Vagina (tissue), 2 donors: ENCODE measurements around the gene NAP1L5. TPM values are rescaled to one million over a fixed set of nuclear protein-coding genes. Genes with fewer than 3 reads are reported as not detected.

Experiments used
- DNase-seq, 2 donors: peaks; one replicate each; pipeline ENCODE4 v3.0.0-alpha.2; 2017; ENCODE audit errors: extremely low spot score in 2 of 2
- H3K27ac ChIP-seq: fragments of 200-600 bp; sonication (generic); one replicate; pipeline ENCODE4 v1.5.1; 2019
- H3K27me3 ChIP-seq: fragments of 200-600 bp; sonication (generic); one replicate; pipeline ENCODE4 v1.5.1; 2019
- H3K36me3 ChIP-seq, 2 donors: fragments of 200-600 bp; sonication (generic); one replicate each; pipeline ENCODE4 v1.5.1; 2017 to 2019
- H3K4me1 ChIP-seq: fragments of 200-600 bp; sonication (generic); one replicate; pipeline ENCODE4 v1.5.1; 2019
- H3K4me3 ChIP-seq, 2 donors: fragments of 200-600 bp; sonication (generic); 1 replicate in 1 of 2; 2 replicates in 1 of 2; pipeline ENCODE4 v1.5.1; 2016 to 2019
- H3K9me3 ChIP-seq: fragments of 200-600 bp; sonication (generic); one replicate; pipeline ENCODE4 v1.5.1; 2019
- POLR2A ChIP-seq, 2 donors: fragments of 450-650 bp; IDR thresholded peaks; one replicate each; pipeline ENCODE4 v1.6.1; 2017; ENCODE audit warnings: antibody characterized with exemption in 2 of 2, mild to moderate bottlenecking in 2 of 2, moderate library complexity in 2 of 2
- POLR2AphosphoS5 ChIP-seq, 2 donors: sonication (generic); formaldehyde crosslinking; IDR thresholded peaks; one replicate each; pipeline ENCODE4 v1.9.0; 2017; ENCODE audit warnings: antibody characterized with exemption in 2 of 2, mild to moderate bottlenecking in 2 of 2, low read depth in 1 of 2; ENCODE audit not compliant: insufficient read depth in 1 of 2
- intact Hi-C: fragments of 100-400 bp; cut with DNase I; formaldehyde crosslinking; loops from one replicate; pipeline ENCODE4 v1.15.1; 2023
- total RNA-seq: library from RNA; depleted of rRNA; stranded (reverse); fragments of >200 nt; gene quantifications from one replicate; pipeline ENCODE4 v1.2.3, GENCODE V29; 2016
- TF ChIP-seq, protein P1 (sequence below), 3 experiments: fragments of 450-650 bp in 2 of 3; fragments of 200-600 bp in 1 of 3; sonication (generic) in 1 of 3; IDR thresholded peaks; one replicate each; pipeline ENCODE4 v1.5.1; 2017 to 2019; ENCODE audit warnings: antibody characterized with exemption in 3 of 3, mild to moderate bottlenecking in 2 of 3, moderate library complexity in 2 of 3

The NAP1L5 gene
- total RNA-seq, 1 donor from 2014 or later, result 9.1 TPM

- DNase-seq, result no peak
- Histone ChIP-seq H3K4me3 (no peak overlapping the region), H3K9me3 (no peaks in the 10 kb centered on the region), H3K27me3 (no peaks in the 10 kb centered on the region), H3K27ac (no peak overlapping the region), H3K4me1 (no peaks in the 10 kb centered on the region), H3K36me3 (peaks cover 0 to 42% of the 10 kb centered on the region in 2 donors)
- intact Hi-C loops, result no loop called here
- TF ChIP-seq POLR2AphosphoS5 (IDR thresholded peaks at IDR 0.05; ENCODE audit: insufficient read depth in 1 of 2, low read depth in 1 of 2) (no peak), POLR2A (IDR thresholded peaks at IDR 0.05) (no peak)
- TF ChIP-seq, protein P1, sequence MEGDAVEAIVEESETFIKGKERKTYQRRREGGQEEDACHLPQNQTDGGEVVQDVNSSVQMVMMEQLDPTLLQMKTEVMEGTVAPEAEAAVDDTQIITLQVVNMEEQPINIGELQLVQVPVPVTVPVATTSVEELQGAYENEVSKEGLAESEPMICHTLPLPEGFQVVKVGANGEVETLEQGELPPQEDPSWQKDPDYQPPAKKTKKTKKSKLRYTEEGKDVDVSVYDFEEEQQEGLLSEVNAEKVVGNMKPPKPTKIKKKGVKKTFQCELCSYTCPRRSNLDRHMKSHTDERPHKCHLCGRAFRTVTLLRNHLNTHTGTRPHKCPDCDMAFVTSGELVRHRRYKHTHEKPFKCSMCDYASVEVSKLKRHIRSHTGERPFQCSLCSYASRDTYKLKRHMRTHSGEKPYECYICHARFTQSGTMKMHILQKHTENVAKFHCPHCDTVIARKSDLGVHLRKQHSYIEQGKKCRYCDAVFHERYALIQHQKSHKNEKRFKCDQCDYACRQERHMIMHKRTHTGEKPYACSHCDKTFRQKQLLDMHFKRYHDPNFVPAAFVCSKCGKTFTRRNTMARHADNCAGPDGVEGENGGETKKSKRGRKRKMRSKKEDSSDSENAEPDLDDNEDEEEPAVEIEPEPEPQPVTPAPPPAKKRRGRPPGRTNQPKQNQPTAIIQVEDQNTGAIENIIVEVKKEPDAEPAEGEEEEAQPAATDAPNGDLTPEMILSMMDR (IDR thresholded peaks at IDR 0.05), result no peak
These were observed 47.5 kb upstream of the NAP1L5 start for GRCh38 chr4:88745175-88745574.

DNA sequence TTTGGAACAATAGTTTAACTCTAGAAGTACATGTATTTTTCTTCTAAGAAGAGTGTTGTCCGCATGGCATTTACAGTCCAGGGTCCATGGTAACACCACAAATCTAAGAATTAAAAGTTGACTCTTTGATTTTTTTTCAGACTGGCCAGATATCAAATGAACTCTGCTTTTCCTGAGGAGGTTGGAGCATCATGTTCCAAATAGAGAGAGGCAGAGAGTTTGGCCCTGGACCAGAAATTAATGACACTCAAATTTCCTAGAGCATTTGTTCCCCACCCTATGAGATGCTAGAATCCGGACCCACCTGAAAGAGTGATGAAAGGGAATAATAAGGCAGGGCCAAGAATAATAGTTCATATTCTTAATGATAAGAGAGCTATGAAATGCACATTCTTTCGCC is 47.0 kb upstream of the NAP1L5 start:
- TF ChIP-seq POLR2A (IDR thresholded peaks at IDR 0.05), result no peak
- no peak for TF ChIP-seq POLR2AphosphoS5 (IDR thresholded peaks at IDR 0.05; ENCODE audit: insufficient read depth in 1 of 2, low read depth in 1 of 2)
- TF ChIP-seq, protein P1 (IDR thresholded peaks at IDR 0.05), result no peak
- intact Hi-C loops, result no loop called here
- H3K27me3 ChIP-seq, result no peaks in the 10 kb centered on the region
- H3K9me3 ChIP-seq, result no peaks in the 10 kb centered on the region
- H3K4me1 ChIP-seq, result no peaks in the 10 kb centered on the region
- H3K27ac ChIP-seq, result no peak overlapping the region
- DNase-seq, result no peak
- no peak overlapping the region for H3K4me3 ChIP-seq
- peaks cover 0 to 37% of the 10 kb centered on the region in 2 donors for H3K36me3 ChIP-seq

DNA sequence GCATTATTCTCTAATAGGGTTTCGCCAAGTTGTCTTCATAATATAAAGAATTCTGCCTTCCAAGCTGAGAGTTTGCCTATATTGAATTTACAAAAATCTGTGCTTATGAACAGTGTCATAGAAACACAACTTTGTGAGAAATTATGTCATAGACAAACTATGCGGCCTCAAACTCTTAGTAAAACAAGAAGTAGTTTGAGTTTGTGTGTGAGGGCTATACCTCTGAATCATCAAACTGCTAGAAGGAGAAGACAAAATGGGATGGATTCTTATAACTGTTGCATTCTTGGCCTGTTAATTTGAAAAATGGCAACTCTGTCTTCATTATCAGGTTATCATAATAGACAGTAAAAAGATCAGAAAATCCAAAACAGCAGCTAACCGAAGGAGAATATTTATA is 46.1 kb upstream of the NAP1L5 start:
- Histone ChIP-seq H3K27ac (no peak overlapping the region), H3K4me1 (peaks cover 2% of the 10 kb centered on the region), H3K9me3 (no peaks in the 10 kb centered on the region), H3K36me3 (peaks cover 0 to 31% of the 10 kb centered on the region in 2 donors), H3K27me3 (no peaks in the 10 kb centered on the region), H3K4me3 (no peak overlapping the region)
- intact Hi-C loops, result no loop called here
- DNase-seq, result no peak
- TF ChIP-seq, protein P1 (IDR thresholded peaks at IDR 0.05), result no peak
- TF ChIP-seq POLR2A (IDR thresholded peaks at IDR 0.05) (no peak), POLR2AphosphoS5 (IDR thresholded peaks at IDR 0.05; ENCODE audit: insufficient read depth in 1 of 2, low read depth in 1 of 2) (no peak)

DNA sequence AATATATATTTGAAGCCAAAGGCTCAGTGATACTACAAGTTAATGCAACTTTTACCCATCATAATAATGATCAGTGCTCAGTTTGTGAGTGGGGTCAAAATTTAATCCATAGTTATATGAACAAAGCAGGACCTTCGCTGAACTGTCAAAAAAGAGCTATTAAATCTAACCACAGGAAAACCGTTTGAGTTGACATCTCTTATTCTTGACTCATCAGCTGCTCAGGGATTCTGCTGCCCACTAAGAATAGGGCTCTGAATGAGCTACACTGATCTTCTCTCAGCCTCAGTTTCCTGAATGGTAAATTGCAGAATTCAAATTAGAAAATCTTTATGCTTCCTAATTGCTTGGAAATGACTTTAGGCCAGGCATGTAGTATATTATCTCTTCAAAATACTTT is 44.9 kb upstream of the NAP1L5 start:
- peaks cover 13% of the 10 kb centered on the region for H3K4me1 ChIP-seq
- TF ChIP-seq POLR2AphosphoS5 (IDR thresholded peaks at IDR 0.05; ENCODE audit: insufficient read depth in 1 of 2, low read depth in 1 of 2) (no peak), POLR2A (IDR thresholded peaks at IDR 0.05) (no peak)
- TF ChIP-seq, protein P1 (IDR thresholded peaks at IDR 0.05), result no peak
- H3K36me3 ChIP-seq, result peaks cover 0 to 24% of the 10 kb centered on the region in 2 donors
- H3K27ac ChIP-seq, result no peak overlapping the region
- no peak for DNase-seq
- intact Hi-C loops, result no loop called here
- no peak overlapping the region for H3K4me3 ChIP-seq
- no peaks in the 10 kb centered on the region for H3K9me3 ChIP-seq
- no peaks in the 10 kb centered on the region for H3K27me3 ChIP-seq

DNA sequence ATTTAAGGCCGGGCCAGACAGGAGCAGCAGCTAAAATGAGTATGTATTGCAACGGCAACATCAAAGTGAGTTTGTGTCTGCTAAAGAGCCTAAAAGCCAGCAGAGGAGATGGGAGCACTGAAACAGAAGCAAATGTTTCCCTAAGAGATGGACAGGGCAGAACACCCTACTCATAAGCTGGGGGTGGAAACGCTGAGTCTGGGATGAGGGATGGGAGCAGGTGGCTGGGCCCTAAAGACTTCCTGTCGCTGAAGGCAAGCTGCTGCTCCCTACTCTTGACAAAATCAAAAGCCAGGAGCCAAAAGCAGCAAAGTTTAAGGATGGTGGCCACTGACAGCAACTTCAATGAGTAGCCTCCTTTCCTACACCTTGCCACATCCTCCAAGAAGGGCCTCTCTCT is 40.6 kb upstream of the NAP1L5 start:
- no peak overlapping the region for H3K4me3 ChIP-seq
- no peaks in the 10 kb centered on the region for H3K9me3 ChIP-seq
- H3K27me3 ChIP-seq, result no peaks in the 10 kb centered on the region
- H3K36me3 ChIP-seq, result peaks cover 0 to 6% of the 10 kb centered on the region in 2 donors
- intact Hi-C loops, result loop anchor here (2.0 kb wide), 1 partner anchor 49 kb away; no protein-coding TSS in a partner anchor
- TF ChIP-seq POLR2A (IDR thresholded peaks at IDR 0.05) (no peak), POLR2AphosphoS5 (IDR thresholded peaks at IDR 0.05; ENCODE audit: insufficient read depth in 1 of 2, low read depth in 1 of 2) (no peak)
- TF ChIP-seq, protein P1 (IDR thresholded peaks at IDR 0.05), result no peak
- no peak overlapping the region for H3K27ac ChIP-seq
- peaks cover 22% of the 10 kb centered on the region for H3K4me1 ChIP-seq
- no peak for DNase-seq
